Measurements from ENCODE around the gene SUCO.

Gene SUCO

DNA sequence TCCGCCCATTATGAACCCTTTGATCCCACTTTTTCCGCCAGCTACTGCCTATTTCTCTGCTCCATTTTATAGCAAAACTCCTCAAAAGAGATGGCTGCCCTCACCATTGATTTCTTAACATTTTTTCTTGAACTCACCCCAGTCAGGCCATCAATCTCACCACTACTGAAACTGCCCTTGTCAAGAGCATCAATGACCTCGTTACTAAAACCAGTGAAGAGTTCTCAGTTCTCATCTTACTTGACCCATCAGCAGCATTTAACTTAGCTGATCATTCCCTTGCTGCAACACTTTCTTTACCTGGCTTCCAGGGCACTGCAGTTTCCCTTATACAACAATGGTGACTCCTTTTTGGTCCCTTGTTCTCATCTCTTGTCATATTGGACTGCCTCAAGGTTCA, 90.8 kb downstream of the SUCO start:
- H3K27ac ChIP-seq = no peak overlapping the region

DNA sequence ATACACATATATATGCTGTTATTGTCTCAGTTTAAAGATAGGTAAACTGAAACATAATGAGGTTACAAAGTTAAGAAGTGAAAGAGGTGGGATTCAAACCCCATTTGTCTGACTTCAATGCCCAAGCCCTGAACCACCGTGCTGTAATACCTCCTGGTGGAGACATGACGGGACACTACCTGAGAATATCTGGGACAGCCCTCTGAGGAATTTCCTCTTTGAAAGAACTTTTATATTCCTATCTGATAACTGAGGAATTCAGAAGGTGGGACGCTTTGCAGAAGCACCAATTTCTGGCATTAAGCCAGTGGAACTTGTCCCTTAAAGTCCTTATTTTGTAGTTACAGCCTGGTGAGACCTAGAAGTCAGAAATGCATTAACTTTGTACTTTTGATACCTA, 93.9 kb downstream of the SUCO start:
- TF ChIP-seq, protein P1, sequence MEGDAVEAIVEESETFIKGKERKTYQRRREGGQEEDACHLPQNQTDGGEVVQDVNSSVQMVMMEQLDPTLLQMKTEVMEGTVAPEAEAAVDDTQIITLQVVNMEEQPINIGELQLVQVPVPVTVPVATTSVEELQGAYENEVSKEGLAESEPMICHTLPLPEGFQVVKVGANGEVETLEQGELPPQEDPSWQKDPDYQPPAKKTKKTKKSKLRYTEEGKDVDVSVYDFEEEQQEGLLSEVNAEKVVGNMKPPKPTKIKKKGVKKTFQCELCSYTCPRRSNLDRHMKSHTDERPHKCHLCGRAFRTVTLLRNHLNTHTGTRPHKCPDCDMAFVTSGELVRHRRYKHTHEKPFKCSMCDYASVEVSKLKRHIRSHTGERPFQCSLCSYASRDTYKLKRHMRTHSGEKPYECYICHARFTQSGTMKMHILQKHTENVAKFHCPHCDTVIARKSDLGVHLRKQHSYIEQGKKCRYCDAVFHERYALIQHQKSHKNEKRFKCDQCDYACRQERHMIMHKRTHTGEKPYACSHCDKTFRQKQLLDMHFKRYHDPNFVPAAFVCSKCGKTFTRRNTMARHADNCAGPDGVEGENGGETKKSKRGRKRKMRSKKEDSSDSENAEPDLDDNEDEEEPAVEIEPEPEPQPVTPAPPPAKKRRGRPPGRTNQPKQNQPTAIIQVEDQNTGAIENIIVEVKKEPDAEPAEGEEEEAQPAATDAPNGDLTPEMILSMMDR (IDR thresholded peaks at IDR 0.05; ENCODE audit: low read depth, low read length) = no peak
- Histone ChIP-seq H3K27ac (no peak overlapping the region), H3K27me3 (ENCODE audit: insufficient read depth, low read depth, severe bottlenecking) (peaks cover 36% of the 10 kb centered on the region), H3K9me3 (ENCODE audit: severe bottlenecking) (peaks cover 5% of the 10 kb centered on the region), H3K36me3 (no peaks in the 10 kb centered on the region), H3K4me3 (ENCODE audit: low read depth, low read length) (no peak overlapping the region)
- no peak for DNase-seq

More for the DNA sequence above, 90.8 kb downstream of the SUCO start:
- no peak overlapping the region for H3K4me3 ChIP-seq (ENCODE audit: low read depth, low read length)
- no peaks in the 10 kb centered on the region for H3K36me3 ChIP-seq
- TF ChIP-seq, protein P1 (IDR thresholded peaks at IDR 0.05; ENCODE audit: low read depth, low read length) = no peak
- DNase-seq = no peak
- peaks cover 25% of the 10 kb centered on the region for H3K9me3 ChIP-seq (ENCODE audit: severe bottlenecking)
- peaks cover 21% of the 10 kb centered on the region for H3K27me3 ChIP-seq (ENCODE audit: insufficient read depth, low read depth, severe bottlenecking)

DNA sequence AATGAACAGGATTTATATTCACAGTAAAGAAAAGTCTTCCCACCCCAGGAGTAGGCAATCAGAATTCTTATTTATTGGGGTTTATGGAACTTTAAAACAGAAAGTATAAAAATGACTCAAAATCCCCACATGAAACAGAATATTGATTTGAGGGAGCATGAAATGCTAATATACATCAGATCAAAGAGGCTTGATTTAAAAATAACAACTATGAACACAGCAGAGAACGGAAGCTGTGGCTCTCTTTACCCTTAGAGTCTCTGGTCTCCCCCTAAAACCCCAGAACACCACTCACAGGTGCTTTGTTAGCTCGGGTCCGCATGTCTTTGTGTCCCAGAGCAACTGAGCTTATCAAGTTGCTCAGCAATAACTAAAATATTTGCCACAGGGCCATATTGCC, 94.8 kb downstream of the SUCO start:
- no peak overlapping the region for H3K27ac ChIP-seq
- H3K36me3 ChIP-seq = no peaks in the 10 kb centered on the region
- TF ChIP-seq, protein P1 (IDR thresholded peaks at IDR 0.05; ENCODE audit: low read depth, low read length) = no peak
- H3K27me3 ChIP-seq (ENCODE audit: insufficient read depth, low read depth, severe bottlenecking) = peaks cover 36% of the 10 kb centered on the region
- H3K9me3 ChIP-seq (ENCODE audit: severe bottlenecking) = peaks cover 8% of the 10 kb centered on the region
- no peak for DNase-seq
- no peak overlapping the region for H3K4me3 ChIP-seq (ENCODE audit: low read depth, low read length)

DNA sequence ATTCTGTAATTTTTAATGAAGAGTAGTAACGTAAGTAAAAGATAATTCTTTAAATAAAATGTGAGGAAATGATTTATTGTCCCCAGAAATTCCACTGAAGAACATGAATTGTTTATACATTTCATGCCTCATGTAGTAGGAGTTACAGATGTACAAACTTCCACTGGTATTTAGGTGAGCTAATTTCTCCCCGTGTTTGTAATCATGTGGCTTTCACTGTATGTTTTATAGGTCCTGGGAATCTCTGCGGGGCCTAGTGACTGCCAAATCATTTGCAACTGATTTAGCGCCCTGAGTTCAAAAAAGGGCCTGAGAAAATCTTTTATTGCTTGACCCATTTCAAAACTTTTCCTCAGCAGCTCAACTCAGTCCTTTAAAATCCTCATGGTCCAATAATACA, 95.5 kb downstream of the SUCO start:
- Histone ChIP-seq H3K36me3 (no peaks in the 10 kb centered on the region), H3K9me3 (ENCODE audit: severe bottlenecking) (peaks cover 8% of the 10 kb centered on the region), H3K27me3 (ENCODE audit: insufficient read depth, low read depth, severe bottlenecking) (peaks cover 33% of the 10 kb centered on the region), H3K27ac (no peak overlapping the region), H3K4me3 (ENCODE audit: low read depth, low read length) (no peak overlapping the region)
- no peak for DNase-seq
- TF ChIP-seq, protein P1 (IDR thresholded peaks at IDR 0.05; ENCODE audit: low read depth, low read length) = no peak

DNA sequence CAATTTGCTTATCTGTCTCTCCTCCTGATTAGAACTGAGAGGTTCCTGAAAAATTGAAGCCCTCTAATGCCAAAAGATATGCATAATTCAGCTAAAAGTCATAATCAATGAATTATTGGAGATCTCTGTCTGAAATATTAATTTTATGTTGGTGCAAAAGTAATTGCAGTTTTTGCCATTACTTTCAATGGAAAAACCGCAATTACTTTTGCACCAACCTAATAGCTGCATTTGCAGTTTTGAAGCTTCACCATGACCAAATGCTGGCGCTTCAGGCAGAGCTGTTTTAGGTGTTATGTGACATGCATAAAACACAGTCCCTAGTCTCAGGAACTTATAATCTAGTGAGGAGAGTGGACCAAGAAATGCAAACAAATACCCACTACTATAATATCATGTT, 96.2 kb downstream of the SUCO start:
- no peak overlapping the region for H3K4me3 ChIP-seq (ENCODE audit: low read depth, low read length)
- H3K36me3 ChIP-seq = no peaks in the 10 kb centered on the region
- no peak overlapping the region for H3K27ac ChIP-seq
- H3K9me3 ChIP-seq (ENCODE audit: severe bottlenecking) = peaks cover 6% of the 10 kb centered on the region
- TF ChIP-seq, protein P1 (IDR thresholded peaks at IDR 0.05; ENCODE audit: low read depth, low read length) = no peak
- H3K27me3 ChIP-seq (ENCODE audit: insufficient read depth, low read depth, severe bottlenecking) = peaks cover 32% of the 10 kb centered on the region
- DNase-seq = no peak

DNA sequence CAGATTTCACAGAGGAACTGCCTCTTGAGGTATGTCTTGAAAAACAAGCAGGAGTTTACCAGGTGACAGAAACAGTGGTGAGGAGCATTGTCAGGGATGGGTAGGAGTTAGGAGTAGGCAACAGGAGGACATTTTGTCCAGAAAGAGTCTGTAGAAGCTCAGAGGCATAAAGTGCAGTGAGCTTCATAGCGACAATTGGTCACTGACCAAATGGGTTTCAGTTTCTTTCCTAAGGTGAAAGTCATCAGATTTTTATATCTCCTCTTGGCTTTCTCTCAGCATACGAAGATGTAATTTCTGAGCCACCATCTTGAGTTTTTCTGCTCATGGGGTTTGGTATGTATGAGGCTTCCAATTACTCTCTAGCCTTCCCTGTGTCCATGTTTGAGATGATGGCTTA, 96.7 kb downstream of the SUCO start:
- no peak for DNase-seq
- TF ChIP-seq, protein P1 (IDR thresholded peaks at IDR 0.05; ENCODE audit: low read depth, low read length) = no peak

More for the DNA sequence above, 96.7 kb downstream of the SUCO start:
- H3K4me3 ChIP-seq (ENCODE audit: low read depth, low read length) = no peak overlapping the region
- H3K27me3 ChIP-seq (ENCODE audit: insufficient read depth, low read depth, severe bottlenecking) = peaks cover 32% of the 10 kb centered on the region
- no peak overlapping the region for H3K27ac ChIP-seq
- no peaks in the 10 kb centered on the region for H3K36me3 ChIP-seq
- H3K9me3 ChIP-seq (ENCODE audit: severe bottlenecking) = peaks cover 6% of the 10 kb centered on the region

All from WERI-Rb-1 (cell line).